LNCaP clone FGC (cell line): ENCODE results near the gene TTC21A.

Source experiments
- DNase-seq: peaks from one replicate; pipeline ENCODE4 v3.0.0-alpha.2; 2011; ENCODE audit warnings: low read depth
- H3K4me3 ChIP-seq: 2 replicates; pipeline ENCODE4 v1.5.1; 2011; ENCODE audit warnings: mild to moderate bottlenecking, low read depth, low read length, control low read depth
- CTCF ChIP-seq: IDR thresholded peaks from 2 replicates; pipeline ENCODE4 v1.5.1; 2012; ENCODE audit warnings: mild to moderate bottlenecking; ENCODE audit not compliant: control insufficient read depth, insufficient read depth; ENCODE audit errors: extremely low read depth

TTC21A gene

GRCh38 chr3:39136533-39137434, 29.3 kb downstream of the TTC21A start:
- no peak for TF ChIP-seq CTCF
- H3K4me3 ChIP-seq = no peak overlapping the region
- DNase-seq = no peak

- DNase-seq = no peak
- no peak for TF ChIP-seq CTCF
- H3K4me3 ChIP-seq = no peak overlapping the region
Observed at GRCh38 chr3:39137435-39137936, 30.0 kb downstream of the TTC21A start.

GRCh38 chr3:39137991-39138803, 30.7 kb downstream of the TTC21A start:
- H3K4me3 ChIP-seq = no peak overlapping the region
- no peak for TF ChIP-seq CTCF
- DNase-seq = no peak

- TF ChIP-seq CTCF = no peak
- no peak overlapping the region for H3K4me3 ChIP-seq
- no peak for DNase-seq
Observed at GRCh38 chr3:39138804-39139415, 31.4 kb downstream of the TTC21A start.

GRCh38 chr3:39139442-39139841, 32.0 kb downstream of the TTC21A start:
- H3K4me3 ChIP-seq = no peak overlapping the region
- no peak for DNase-seq
- TF ChIP-seq CTCF = no peak

GRCh38 chr3:39140341-39140971, 33.0 kb downstream of the TTC21A start:
- H3K4me3 ChIP-seq = no peak overlapping the region
- TF ChIP-seq CTCF = no peak
- DNase-seq = no peak
